Activated T-helper 17 cell treated with anti-CD3 and anti-CD28 coated beads, Interleukin-2, amount 50 U/mL, for 72 hours (primary cell): ENCODE data around the gene PNMT. TPM values are rescaled to one million over a fixed set of nuclear protein-coding genes. Genes with fewer than 3 reads are reported as not detected.
"Not testable (repeated sequence)": the region's sequence is repeated elsewhere in the genome, so short reads cannot be mapped to it uniquely, and the experiment has no call there.

Source experiments
- ATAC-seq: fragments of 150-1000 bp; cut with Tn5 transposase; replicated peaks from 2 replicates; pipeline ENCODE4 v1.10.0; 2021; ENCODE audit warnings: mild to moderate bottlenecking, moderate library complexity
- H3K27ac Mint-ChIP-seq: one replicate; pipeline ENCODE4 v1.8.0; 2022; ENCODE audit warnings: mixed read lengths
- H3K27me3 Mint-ChIP-seq: one replicate; pipeline ENCODE4 v1.8.0; 2022; ENCODE audit warnings: mixed read lengths
- H3K36me3 Mint-ChIP-seq: one replicate; pipeline ENCODE4 v1.8.0; 2022; ENCODE audit warnings: low read depth, mild to moderate bottlenecking, mixed read lengths
- H3K4me1 Mint-ChIP-seq: one replicate; pipeline ENCODE4 v1.8.0; 2022; ENCODE audit warnings: mixed read lengths
- H3K4me3 Mint-ChIP-seq: one replicate; pipeline ENCODE4 v1.8.0; 2022; ENCODE audit warnings: mild to moderate bottlenecking, mixed read lengths
- H3K9me3 Mint-ChIP-seq: one replicate; pipeline ENCODE4 v1.8.0; 2022; ENCODE audit warnings: mixed read lengths
- total RNA-seq, 2 donors: library from RNA; stranded (reverse); gene quantifications; one replicate each; pipeline ENCODE4 v1.2.3, GENCODE V29; 2022

Gene PNMT
- total RNA-seq, 2 donors from 2014 or later = not detected

DNA sequence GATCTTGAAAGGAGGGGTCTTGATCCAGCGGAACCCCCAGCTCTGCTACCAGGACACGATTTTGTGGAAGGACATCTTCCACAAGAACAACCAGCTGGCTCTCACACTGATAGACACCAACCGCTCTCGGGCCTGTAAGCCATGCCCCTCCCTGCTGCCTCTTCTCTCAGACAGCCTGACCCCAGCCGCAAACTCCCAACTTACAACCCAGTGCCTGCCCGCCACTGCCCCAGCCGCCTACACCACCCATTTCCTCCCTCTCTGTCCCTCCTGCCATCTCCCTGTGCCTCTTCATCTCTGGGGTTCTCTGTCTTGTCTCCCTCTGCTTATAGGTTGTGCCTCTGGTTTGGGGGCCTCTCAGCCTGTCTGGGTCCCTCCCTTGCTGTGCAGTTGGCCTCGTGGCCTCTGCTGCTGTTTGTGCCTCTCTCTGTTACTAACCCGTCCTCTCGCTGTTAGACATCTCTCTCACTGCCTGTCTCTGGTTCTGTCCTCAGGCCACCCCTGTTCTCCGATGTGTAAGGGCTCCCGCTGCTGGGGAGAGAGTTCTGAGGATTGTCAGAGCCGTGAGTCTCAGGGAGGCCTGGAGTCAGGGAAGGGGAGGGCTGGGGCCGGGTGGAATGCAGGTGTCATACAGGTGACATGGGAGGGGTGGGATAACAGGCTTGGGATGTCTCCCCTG lies 41.2 kb downstream of the PNMT start:
- no peak overlapping the region for H3K27ac Mint-ChIP-seq
- no peak for ATAC-seq
- no peaks in the 10 kb centered on the region for H3K9me3 Mint-ChIP-seq

DNA sequence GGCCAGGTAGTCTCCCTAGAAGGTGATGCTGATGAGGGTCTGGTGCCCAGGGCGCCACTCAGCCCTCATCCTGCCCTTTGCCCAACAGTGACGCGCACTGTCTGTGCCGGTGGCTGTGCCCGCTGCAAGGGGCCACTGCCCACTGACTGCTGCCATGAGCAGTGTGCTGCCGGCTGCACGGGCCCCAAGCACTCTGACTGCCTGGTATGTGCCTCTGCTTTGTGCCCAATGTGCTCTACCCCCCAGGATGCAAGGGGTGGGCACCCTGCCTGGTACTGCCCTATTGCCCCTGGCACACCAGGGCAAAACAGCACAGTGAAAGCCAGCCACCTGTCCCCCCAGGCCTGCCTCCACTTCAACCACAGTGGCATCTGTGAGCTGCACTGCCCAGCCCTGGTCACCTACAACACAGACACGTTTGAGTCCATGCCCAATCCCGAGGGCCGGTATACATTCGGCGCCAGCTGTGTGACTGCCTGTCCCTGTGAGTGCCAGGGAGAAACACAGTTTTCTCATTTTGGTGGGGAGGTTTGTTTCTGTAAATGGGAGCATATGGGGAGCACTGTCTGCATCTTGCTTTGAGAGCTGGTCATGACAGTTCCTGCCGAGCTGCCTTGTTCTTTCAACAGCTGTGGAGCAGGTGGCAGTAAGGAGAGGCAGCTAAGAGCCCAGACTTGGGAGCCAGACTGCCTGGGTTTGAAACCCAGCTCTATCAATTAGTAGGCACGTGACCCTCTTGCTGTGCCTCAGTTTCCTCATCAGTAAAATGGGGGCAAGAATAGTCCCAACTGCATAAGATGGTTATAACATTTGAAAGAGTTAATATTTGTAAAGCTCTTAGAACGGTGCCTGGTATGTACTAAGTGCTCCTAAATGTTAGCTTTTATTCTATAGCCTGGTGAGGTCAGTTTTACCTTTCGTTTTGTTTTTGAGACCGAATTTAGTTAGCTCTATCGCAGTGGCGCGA lies 42.0 kb downstream of the PNMT start:
- no peak overlapping the region for H3K4me3 Mint-ChIP-seq
- H3K9me3 Mint-ChIP-seq = no peaks in the 10 kb centered on the region
- ATAC-seq = no peak
- no peak overlapping the region for H3K27ac Mint-ChIP-seq
- no peaks in the 10 kb centered on the region for H3K27me3 Mint-ChIP-seq
- peaks cover 7% of the 10 kb centered on the region for H3K4me1 Mint-ChIP-seq
- no peaks in the 10 kb centered on the region for H3K36me3 Mint-ChIP-seq

More for the DNA sequence above, 41.2 kb downstream of the PNMT start:
- Mint-ChIP-seq H3K36me3 (no peaks in the 10 kb centered on the region), H3K4me3 (no peak overlapping the region), H3K4me1 (peaks cover 11% of the 10 kb centered on the region), H3K27me3 (no peaks in the 10 kb centered on the region)

DNA sequence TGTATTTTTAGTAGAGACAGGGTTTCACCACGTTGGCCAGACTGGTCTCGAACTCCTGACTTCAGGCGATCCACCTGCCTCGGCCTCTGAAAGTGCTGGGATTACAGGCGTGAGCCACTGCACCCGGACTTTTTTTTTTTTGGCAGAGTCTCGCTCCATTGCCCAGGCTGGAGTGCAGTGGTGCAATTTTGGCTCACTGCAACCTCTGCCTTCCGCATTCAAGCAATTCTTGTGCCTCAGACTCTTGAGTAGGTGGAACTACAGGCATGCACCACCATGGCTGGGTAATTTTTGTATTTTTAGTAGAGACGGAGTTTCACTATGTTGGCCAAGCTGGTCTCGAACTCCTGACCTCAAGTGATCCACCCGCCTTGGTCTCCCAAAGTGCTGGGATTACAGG lies 42.8 kb downstream of the PNMT start:
- not testable (repeated sequence) for ATAC-seq, H3K4me1 Mint-ChIP-seq, H3K36me3 Mint-ChIP-seq, H3K27me3 Mint-ChIP-seq, H3K9me3 Mint-ChIP-seq, H3K4me3 Mint-ChIP-seq, H3K27ac Mint-ChIP-seq

DNA sequence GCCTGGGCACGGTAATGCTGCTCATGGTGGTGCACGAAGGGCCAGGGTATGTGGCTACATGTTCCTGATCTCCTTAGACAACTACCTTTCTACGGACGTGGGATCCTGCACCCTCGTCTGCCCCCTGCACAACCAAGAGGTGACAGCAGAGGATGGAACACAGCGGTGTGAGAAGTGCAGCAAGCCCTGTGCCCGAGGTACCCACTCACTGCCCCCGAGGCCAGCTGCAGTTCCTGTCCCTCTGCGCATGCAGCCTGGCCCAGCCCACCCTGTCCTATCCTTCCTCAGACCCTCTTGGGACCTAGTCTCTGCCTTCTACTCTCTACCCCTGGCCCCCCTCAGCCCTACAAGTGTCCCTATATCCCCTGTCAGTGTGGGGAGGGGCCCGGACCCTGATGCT lies 43.6 kb downstream of the PNMT start:
- ATAC-seq = no peak
- no peaks in the 10 kb centered on the region for H3K36me3 Mint-ChIP-seq
- H3K9me3 Mint-ChIP-seq = no peaks in the 10 kb centered on the region
- H3K27ac Mint-ChIP-seq = no peak overlapping the region
- no peaks in the 10 kb centered on the region for H3K27me3 Mint-ChIP-seq
- H3K4me1 Mint-ChIP-seq = peaks cover 6% of the 10 kb centered on the region
- H3K4me3 Mint-ChIP-seq = no peak overlapping the region

DNA sequence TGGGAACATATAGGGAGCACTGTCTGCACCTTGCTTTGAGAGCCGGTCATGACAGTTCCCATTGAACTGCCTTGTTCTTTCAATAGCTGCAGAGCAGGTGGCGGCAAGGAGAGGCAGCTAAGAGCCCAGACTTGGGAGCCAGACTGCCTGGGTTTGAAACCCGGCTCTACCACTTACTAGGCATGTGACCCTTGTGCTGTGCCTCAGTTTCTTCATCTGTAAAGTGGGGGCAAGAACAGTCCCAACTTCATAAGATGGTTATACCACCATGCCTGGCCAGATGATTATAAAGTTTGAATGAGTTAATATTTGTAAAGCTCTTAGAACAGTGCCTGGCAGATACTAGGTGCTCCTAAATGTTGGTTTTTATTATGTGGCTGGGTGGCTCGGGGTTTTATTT lies 46.0 kb downstream of the PNMT start:
- Mint-ChIP-seq H3K4me3 (no peak overlapping the region), H3K9me3 (no peaks in the 10 kb centered on the region), H3K27ac (no peak overlapping the region), H3K36me3 (no peaks in the 10 kb centered on the region), H3K27me3 (no peaks in the 10 kb centered on the region), H3K4me1 (no peaks in the 10 kb centered on the region)
- ATAC-seq = no peak

DNA sequence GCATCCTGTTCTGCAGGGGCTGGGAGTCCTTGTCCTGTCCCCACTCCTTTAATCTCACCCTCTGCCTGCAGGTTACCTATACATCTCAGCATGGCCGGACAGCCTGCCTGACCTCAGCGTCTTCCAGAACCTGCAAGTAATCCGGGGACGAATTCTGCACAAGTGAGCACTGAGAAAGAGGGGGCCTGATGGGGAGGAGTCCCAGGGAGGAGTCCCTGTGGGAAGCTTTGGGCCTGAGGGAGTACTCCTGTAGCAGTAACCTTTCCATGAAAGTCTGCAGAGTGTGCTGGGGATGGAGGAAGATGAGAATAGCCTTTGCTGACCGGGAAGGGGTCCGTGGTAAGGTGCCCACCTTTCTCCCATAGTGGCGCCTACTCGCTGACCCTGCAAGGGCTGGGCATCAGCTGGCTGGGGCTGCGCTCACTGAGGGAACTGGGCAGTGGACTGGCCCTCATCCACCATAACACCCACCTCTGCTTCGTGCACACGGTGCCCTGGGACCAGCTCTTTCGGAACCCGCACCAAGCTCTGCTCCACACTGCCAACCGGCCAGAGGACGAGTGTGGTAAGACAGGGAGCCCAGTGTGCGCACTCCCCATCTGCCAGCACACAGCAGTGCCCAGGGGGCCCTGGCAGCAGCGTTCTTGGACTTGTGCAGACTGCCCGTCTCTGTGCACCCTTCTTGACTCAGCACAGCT lies 47.3 kb downstream of the PNMT start:
- Mint-ChIP-seq H3K27me3 (no peaks in the 10 kb centered on the region), H3K27ac (no peak overlapping the region), H3K4me3 (no peak overlapping the region), H3K36me3 (no peaks in the 10 kb centered on the region), H3K9me3 (no peaks in the 10 kb centered on the region), H3K4me1 (no peaks in the 10 kb centered on the region)
- ATAC-seq = no peak

DNA sequence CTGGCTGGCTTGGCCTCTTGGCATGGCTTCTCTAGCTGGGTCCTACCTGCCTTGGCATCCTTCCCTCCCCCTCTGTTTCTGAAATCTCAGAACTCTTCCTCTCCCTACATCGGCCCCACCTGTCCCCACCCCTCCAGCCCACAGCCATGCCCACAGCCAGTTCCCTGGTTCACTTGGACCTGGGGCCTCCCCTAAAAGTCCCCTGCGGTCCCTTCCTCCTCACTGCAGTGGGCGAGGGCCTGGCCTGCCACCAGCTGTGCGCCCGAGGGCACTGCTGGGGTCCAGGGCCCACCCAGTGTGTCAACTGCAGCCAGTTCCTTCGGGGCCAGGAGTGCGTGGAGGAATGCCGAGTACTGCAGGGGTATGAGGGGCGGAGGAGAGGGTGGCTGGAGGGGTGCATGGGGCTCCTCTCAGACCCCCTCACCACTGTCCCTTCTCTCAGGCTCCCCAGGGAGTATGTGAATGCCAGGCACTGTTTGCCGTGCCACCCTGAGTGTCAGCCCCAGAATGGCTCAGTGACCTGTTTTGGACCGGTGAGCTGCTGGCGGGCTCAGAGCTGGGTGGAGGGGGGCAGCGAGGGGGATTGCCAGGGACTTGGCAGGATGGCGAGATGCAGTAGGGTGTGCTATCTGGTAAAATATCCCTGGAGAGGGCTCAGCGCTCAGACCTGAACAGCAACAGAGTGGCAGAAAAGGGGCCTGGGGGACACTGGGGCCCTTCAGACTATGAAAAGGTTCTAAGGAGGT lies 48.0 kb downstream of the PNMT start:
- no peak overlapping the region for H3K27ac Mint-ChIP-seq
- H3K9me3 Mint-ChIP-seq = no peaks in the 10 kb centered on the region
- no peaks in the 10 kb centered on the region for H3K36me3 Mint-ChIP-seq
- H3K4me1 Mint-ChIP-seq = no peaks in the 10 kb centered on the region
- H3K4me3 Mint-ChIP-seq = no peak overlapping the region
- ATAC-seq = no peak
- no peaks in the 10 kb centered on the region for H3K27me3 Mint-ChIP-seq

DNA sequence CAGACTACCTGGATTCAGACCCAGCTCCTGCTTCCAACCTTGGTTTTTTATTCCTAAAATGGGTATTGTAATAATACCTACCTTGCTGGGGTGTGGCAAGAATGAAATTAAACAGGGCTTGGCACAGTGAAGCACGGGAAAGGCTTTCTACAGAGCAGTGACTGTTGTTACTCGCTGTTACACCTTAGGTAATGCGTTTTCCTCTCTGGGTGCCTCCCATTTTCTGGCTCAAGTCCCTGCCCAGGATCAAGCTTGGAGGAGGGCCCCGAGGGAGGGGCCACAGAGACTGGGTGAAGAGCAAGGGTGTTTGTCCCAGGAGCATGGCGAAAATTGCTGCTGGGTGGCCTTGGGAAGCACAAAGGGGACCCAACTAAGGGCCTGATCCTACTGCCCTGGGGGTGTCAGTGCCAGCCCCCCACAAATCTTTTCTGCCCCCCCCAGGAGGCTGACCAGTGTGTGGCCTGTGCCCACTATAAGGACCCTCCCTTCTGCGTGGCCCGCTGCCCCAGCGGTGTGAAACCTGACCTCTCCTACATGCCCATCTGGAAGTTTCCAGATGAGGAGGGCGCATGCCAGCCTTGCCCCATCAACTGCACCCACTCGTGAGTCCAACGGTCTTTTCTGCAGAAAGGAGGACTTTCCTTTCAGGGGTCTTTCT lies 48.8 kb downstream of the PNMT start:
- Mint-ChIP-seq H3K4me3 (no peak overlapping the region), H3K27ac (no peak overlapping the region), H3K36me3 (no peaks in the 10 kb centered on the region), H3K4me1 (no peaks in the 10 kb centered on the region), H3K9me3 (no peaks in the 10 kb centered on the region), H3K27me3 (no peaks in the 10 kb centered on the region)
- no peak for ATAC-seq

DNA sequence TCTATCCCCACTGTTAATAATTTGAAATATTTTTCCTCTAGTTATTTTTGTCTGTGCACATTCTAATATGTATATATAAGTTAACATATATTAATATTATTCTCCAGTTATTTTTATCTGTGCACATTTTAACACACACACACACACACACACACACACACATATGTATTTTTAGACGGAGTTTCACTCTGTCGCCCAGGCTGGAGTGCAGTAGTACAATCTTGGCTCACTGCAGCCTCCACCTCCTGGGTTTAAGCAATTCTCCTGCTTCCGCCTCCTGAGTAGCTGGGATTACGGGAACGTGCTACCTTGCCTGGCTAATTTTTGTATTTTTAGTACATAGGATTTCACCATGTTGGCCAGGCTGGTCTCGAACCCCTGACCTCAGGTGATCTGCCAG lies 49.4 kb downstream of the PNMT start:
- H3K27ac Mint-ChIP-seq = no peak overlapping the region
- no peak overlapping the region for H3K4me3 Mint-ChIP-seq
- no peaks in the 10 kb centered on the region for H3K36me3 Mint-ChIP-seq
- H3K9me3 Mint-ChIP-seq = no peaks in the 10 kb centered on the region
- no peak for ATAC-seq
- no peaks in the 10 kb centered on the region for H3K27me3 Mint-ChIP-seq
- H3K4me1 Mint-ChIP-seq = no peaks in the 10 kb centered on the region

DNA sequence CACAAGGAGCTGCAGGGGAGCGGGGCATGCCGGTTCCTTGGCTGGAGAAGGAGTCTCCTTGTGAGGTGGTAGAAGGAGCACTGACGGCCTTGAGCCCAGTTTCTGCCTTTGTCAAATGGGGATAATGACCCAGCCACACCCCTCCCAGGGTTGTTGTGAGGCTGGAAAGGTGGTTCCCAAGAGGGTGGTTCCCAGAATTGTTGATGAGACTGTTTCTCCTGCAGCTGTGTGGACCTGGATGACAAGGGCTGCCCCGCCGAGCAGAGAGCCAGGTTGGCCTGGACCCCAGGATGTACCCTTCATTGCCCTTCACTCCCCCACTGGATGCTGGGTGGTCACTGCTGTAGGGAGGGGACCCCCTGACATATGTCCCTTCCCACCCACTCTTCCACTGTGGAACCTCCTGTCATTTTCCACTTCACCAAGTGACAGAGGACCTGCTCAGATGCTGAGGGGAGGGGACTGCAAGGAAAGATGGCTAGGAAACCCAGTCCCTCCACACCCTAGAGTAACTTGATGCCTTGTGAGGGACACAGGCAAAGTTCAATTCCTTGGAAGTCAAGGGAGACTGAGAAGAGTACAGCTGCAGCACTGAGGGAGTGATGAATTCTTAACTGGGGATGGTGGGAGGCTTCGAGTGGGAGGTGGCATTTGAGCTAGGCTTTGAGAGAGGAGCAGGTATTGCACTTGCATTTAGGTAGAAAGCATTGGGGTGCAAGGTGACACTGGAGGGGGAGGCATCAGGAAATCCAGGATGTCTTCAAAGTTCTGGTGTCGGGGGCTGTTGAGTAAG lies 51.5 kb downstream of the PNMT start:
- H3K9me3 Mint-ChIP-seq = no peaks in the 10 kb centered on the region
- no peaks in the 10 kb centered on the region for H3K27me3 Mint-ChIP-seq
- no peak overlapping the region for H3K27ac Mint-ChIP-seq
- ATAC-seq = no peak
- H3K36me3 Mint-ChIP-seq = no peaks in the 10 kb centered on the region
- no peak overlapping the region for H3K4me3 Mint-ChIP-seq
- no peaks in the 10 kb centered on the region for H3K4me1 Mint-ChIP-seq

Other genes starting within 250 kb of the PNMT start
- gene MED1, start 217.2 kb upstream of the PNMT start, total RNA-seq = 10 to 100 TPM; 50.4 to 69.0 TPM
- 10 to 100 TPM; 63.7 to 81.9 TPM for gene CDK12, start 207.0 kb upstream of the PNMT start, total RNA-seq
- gene NEUROD2, start 60.5 kb upstream of the PNMT start, total RNA-seq = not detected
- not detected for gene PPP1R1B, start 41.5 kb upstream of the PNMT start, total RNA-seq
- 10 to 100 TPM; 59.8 to 76.0 TPM for gene STARD3, start 31.3 kb upstream of the PNMT start, total RNA-seq
- 1 to 10 TPM; 2.0 to 2.5 TPM for gene TCAP, start 3.1 kb upstream of the PNMT start, total RNA-seq
- gene PGAP3, start 19.6 kb downstream of the PNMT start, total RNA-seq = 10 to 100 TPM in 1 of 2 donors, 1 to 10 TPM in 1; 5.9 to 14.8 TPM
- gene ERBB2, start 31.6 kb downstream of the PNMT start, total RNA-seq = 1 to 10 TPM; 3.4 to 5.9 TPM
- 10 to 100 TPM; 24.6 to 45.2 TPM for gene MIEN1, start 62.1 kb downstream of the PNMT start, total RNA-seq
- under 1 TPM in 1 of 2 donors, not detected in 1; 0.40 TPM for gene GRB7, start 69.5 kb downstream of the PNMT start, total RNA-seq
- 100 to 1,000 TPM in 1 of 2 donors, 10 to 100 TPM in 1; 55.0 to 119 TPM for gene IKZF3, start 195.9 kb downstream of the PNMT start, total RNA-seq
- gene ZPBP2, start 199.7 kb downstream of the PNMT start, total RNA-seq = under 1 TPM; 0.53 to 0.67 TPM